GM10266 (cell line): ENCODE data around the gene HIPK3.
A peak's percentile ranks its signal among the peaks of the same experiment; 100 is the strongest.
"Not testable (repeated sequence)": the region's sequence is repeated elsewhere in the genome, so short reads cannot be mapped to it uniquely, and the experiment has no call there.

Experiments
- DNase-seq: peaks from one replicate; pipeline ENCODE4 v3.0.0; 2012; ENCODE audit errors: extremely low spot score
- CTCF ChIP-seq: IDR thresholded peaks from 2 replicates; pipeline ENCODE4 v1.5.1; 2012; ENCODE audit warnings: mild to moderate bottlenecking, low read depth; ENCODE audit not compliant: control insufficient read depth, insufficient read depth; ENCODE audit errors: missing control alignments

Gene HIPK3

GRCh38 chr11:33257160-33257896 is at the start of gene HIPK3:
Gene HIPK3 (plus strand): TSS chr11:33257381.
- TF ChIP-seq CTCF: peak; percentile 78
- peak; percentile 93 for DNase-seq

DNA sequence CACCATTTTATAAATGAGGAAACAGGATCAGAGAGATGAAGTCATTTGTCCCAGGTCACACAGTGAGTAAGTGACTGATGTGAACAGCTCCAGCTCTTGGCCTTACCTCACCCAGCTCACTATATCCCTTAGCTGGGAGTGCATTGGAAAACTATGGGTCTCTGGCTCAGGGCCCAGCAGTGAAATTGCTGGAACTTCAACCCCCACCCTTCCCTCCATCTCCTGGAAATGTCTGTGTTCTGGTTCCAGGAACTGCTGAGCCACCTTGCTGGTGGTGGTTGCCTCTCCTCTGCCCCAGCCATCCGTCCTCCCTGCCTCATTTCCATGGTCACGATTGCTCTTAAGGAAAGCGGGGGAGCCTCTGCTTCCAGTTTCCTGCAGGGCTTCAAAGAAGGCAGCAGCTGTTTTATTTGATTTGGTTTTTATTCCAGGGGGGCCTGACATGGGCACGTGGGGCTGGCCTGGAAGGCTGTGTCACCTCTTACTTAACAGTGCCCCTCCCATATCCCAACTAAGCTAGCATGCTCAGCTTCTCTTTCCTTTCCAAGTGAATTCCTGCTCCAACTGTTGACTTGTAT is 49.7 kb upstream of the HIPK3 start:
- no peak for DNase-seq
- TF ChIP-seq CTCF: no peak

DNA sequence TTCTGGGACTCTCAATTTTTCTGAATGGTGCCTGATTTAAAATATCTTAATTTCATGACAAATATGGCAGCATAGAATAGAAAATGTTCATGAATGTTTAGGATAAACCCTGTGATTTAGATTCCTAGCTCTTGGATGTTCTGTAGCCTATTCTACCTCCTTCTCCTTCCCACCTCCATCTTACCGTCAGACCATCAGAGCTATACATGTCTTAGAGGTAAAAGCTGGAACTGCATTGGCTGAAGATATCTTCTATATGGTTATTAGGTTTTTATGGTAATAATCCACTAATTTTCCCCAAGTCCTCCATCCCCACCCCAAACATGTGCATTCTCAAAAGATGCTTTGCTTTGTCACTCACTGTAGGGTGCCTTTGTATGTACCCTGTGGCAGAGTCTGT is 49.0 kb upstream of the HIPK3 start:
- no peak for DNase-seq
- TF ChIP-seq CTCF: no peak

GRCh38 chr11:33211153-33211552 is 46.0 kb upstream of the HIPK3 start:
- DNase-seq: no peak
- no peak for TF ChIP-seq CTCF

GRCh38 chr11:33211580-33211979 is 45.6 kb upstream of the HIPK3 start:
- no peak for DNase-seq
- TF ChIP-seq CTCF: no peak

- TF ChIP-seq CTCF: no peak
- no peak for DNase-seq
Observed at GRCh38 chr11:33214187-33214586, 43.0 kb upstream of the HIPK3 start.

DNA sequence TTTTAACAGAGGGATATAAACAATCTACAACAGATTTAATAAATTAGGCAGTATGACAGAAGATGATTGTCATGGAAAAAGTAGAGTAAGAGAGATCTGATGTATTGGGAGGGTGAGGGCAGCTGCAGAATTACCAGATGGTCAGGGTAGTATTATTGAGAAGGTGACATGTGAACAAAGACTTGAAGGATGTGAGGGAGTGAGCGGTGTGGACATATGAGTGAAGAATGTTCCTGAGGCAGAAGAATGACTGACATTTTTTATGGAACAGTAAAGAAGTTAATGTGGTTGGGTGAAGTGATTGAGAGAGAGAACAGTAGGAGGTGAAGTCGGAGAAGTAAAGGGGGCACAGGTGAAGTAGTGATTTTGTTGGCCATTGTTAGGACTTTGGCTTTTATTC is 42.4 kb upstream of the HIPK3 start:
- TF ChIP-seq CTCF: no peak
- DNase-seq: no peak

GRCh38 chr11:33216676-33217075 is 40.5 kb upstream of the HIPK3 start:
- DNase-seq: not testable (repeated sequence)
